Activated CD8-positive, alpha-beta memory T cell treated with anti-CD3 and anti-CD28 coated beads, Interleukin-2, amount 10 ng/mL, durations not matched to agents 7 days and 5 days (primary cell): ENCODE measurements around the gene CASK. TPM values are rescaled to one million over a fixed set of nuclear protein-coding genes. Genes with fewer than 3 reads are reported as not detected.

ENCODE experiments used
- ATAC-seq: fragments of 150-1000 bp; cut with Tn5 transposase; one replicate; pipeline ENCODE4 v1.10.0; 2021; ENCODE audit warnings: moderate library complexity
- CTCF ChIA-PET: fragments of 350-600 bp; sonication (Branson Sonifier 250); formaldehyde crosslinking; loops from one replicate; lab custom pipeline; 2021; ENCODE audit warnings: antibody characterized with exemption; lab: Charles Lee
- DNase-seq: peaks from one replicate; pipeline ENCODE4 v3.0.0-alpha.2; 2020
- H3K27ac Mint-ChIP-seq: one replicate; pipeline ENCODE4 v1.8.0; 2021; ENCODE audit warnings: mild to moderate bottlenecking, mixed read lengths
- H3K27me3 Mint-ChIP-seq: one replicate; pipeline ENCODE4 v1.8.0; 2021; ENCODE audit warnings: mixed read lengths
- H3K36me3 Mint-ChIP-seq: one replicate; pipeline ENCODE4 v1.8.0; 2021; ENCODE audit warnings: mild to moderate bottlenecking, mixed read lengths
- H3K4me1 Mint-ChIP-seq: one replicate; pipeline ENCODE4 v1.8.0; 2021; ENCODE audit warnings: mixed read lengths
- H3K4me3 Mint-ChIP-seq: one replicate; pipeline ENCODE4 v1.8.0; 2021; ENCODE audit warnings: mild to moderate bottlenecking, moderate library complexity, mixed read lengths
- H3K9me3 Mint-ChIP-seq: one replicate; pipeline ENCODE4 v1.8.0; 2022; ENCODE audit warnings: low read depth, mixed read lengths
- total RNA-seq, 2 experiments: library from RNA; stranded (reverse); gene quantifications; one replicate each; pipeline ENCODE4 v1.2.3, GENCODE V29; 2021

Gene CASK
- total RNA-seq, 2 experiments from 2014 or later = 30.2 to 40.0 TPM

DNA sequence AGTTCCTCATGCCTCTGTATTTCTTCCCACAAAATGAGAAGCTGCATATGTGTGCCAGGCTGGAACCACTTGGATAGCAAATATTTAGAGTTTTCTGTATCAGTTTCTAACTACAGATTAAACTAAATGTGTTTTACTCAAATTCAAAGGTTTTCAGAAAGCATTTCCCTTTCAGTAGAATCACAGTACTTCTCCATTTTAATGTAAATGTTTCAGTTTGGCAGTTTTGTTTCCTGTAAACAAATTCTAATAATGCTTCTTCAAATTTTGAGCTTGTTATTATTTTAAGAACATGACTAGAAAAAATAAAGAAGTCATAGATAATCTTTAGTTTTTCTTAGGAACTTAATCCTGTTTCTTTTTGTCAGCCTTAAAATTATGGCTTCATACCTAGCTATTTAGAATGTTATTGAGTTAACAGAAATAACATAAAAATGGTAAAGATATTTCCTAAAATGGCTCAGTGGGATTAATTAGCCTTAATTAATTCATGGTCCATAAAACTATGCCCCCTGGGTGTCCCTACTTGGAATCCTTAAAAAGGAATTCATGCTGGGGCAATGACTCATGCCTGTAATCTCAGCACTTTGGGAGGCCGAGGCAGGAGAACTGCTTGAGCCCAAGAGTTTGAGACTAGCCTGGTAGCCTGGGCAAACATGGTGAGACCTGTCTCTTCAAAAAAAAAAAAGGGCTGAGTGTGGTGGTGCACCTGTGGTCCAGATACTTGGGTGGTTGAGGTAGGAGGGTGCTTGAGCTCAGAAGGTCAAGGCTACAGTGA, 318.4 kb downstream of the CASK start:
- H3K9me3 Mint-ChIP-seq = no peaks in the 10 kb centered on the region
- ATAC-seq (no peak), DNase-seq (no peak)
- peaks cover 11% of the 10 kb centered on the region for H3K36me3 Mint-ChIP-seq
- no peak overlapping the region for H3K4me3 Mint-ChIP-seq
- CTCF ChIA-PET = no interaction called here
- no peak overlapping the region for H3K27ac Mint-ChIP-seq
- no peaks in the 10 kb centered on the region for H3K4me1 Mint-ChIP-seq
- H3K27me3 Mint-ChIP-seq = no peaks in the 10 kb centered on the region

DNA sequence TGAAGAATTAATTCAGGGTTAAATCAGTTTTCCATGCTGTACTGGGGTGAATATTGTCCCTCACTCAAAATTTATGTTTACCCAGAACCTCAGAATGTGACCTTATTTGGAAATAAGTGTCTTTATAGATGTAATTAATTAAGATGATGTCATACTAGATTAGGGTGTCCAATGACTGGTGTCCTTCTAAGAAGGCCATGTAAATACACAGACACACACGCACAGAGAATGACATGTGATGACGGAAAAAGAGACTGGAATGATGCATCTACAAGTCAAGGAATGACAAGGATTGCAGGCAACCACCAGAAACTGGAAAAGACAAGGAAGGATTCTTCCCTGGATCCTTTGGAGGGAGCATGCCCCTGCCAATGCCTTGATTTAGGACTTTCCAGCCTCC, 319.2 kb downstream of the CASK start:
- CTCF ChIA-PET = no interaction called here
- H3K4me1 Mint-ChIP-seq = no peaks in the 10 kb centered on the region
- no peak overlapping the region for H3K27ac Mint-ChIP-seq
- no peak for ATAC-seq
- no peak for DNase-seq
- H3K27me3 Mint-ChIP-seq = no peaks in the 10 kb centered on the region
- H3K9me3 Mint-ChIP-seq = no peaks in the 10 kb centered on the region
- H3K36me3 Mint-ChIP-seq = peaks cover 8% of the 10 kb centered on the region
- no peak overlapping the region for H3K4me3 Mint-ChIP-seq

DNA sequence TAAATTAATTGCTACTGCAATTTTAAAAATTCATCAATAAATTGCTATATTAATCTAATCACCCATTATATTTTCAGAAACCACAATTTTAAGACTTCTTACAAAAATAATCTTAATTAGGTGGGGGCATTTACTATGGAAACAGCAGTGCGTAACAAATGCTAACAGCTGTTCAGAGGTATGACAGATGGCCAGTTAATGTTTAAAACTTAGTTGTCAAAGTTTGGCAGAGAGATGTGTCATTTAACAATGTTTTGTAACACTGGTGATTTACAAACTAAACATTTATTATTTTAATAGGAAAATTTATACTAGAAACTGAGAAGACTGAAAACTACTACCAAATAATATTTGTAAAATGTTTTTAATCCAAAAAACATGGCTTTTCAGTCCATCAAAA, 319.8 kb downstream of the CASK start:
- CTCF ChIA-PET = no interaction called here

DNA sequence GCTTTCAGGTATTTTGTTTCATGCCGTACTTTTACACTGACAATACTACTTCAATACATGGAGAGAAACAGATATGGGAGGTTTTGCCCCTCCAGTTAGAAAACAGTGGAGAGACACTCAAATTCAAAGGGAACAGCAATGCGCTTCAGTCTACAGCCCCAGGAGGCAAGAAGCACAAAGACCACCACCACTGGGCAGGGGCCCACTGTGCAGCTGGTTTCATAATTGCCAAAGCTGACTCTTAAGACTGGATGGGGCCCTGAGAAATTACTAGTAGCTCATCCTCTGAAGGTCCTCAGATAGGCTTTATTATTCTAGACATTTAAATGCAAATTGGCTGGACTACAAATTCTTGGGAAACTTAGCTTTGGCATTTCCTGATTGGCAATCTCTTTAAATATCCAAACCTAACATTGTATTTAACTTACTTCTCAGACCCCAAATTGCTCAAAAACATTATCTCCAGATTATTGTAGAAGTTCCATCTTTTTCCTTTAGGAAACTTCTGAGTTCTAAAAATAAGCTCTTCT, 320.5 kb downstream of the CASK start:
- Mint-ChIP-seq H3K36me3 (peaks cover 5% of the 10 kb centered on the region), H3K27me3 (no peaks in the 10 kb centered on the region), H3K27ac (no peak overlapping the region), H3K9me3 (no peaks in the 10 kb centered on the region), H3K4me1 (no peaks in the 10 kb centered on the region), H3K4me3 (no peak overlapping the region)
- ATAC-seq (no peak), DNase-seq (no peak)
- CTCF ChIA-PET = no interaction called here

More for the DNA sequence above, 319.8 kb downstream of the CASK start:
- Mint-ChIP-seq H3K36me3 (peaks cover 8% of the 10 kb centered on the region), H3K9me3 (no peaks in the 10 kb centered on the region), H3K27me3 (no peaks in the 10 kb centered on the region), H3K27ac (no peak overlapping the region), H3K4me1 (no peaks in the 10 kb centered on the region), H3K4me3 (no peak overlapping the region)
- DNase-seq = no peak
- no peak for ATAC-seq

DNA sequence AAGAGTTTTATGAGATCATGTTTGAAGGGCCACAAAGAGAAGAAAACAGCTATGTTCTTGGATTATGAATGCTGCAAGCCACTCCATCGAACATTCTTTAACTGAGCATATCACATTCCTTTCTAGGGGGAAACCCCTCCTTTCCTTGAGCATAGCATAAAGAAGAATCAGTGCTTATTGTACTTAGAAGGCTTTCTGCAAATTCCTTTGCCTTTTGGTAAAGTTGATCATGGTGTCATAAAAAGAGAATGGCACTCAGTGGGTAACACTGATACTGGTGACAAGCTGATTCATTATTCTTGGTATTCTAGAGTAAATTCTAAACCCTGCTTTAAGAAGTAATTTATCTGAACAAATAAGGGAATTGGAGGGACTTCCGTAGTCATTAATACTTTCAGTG, 323.1 kb downstream of the CASK start:
- H3K4me3 Mint-ChIP-seq = no peak overlapping the region
- CTCF ChIA-PET = no interaction called here
- H3K27ac Mint-ChIP-seq = no peak overlapping the region
- peaks cover 9% of the 10 kb centered on the region for H3K4me1 Mint-ChIP-seq
- peaks cover 5% of the 10 kb centered on the region for H3K36me3 Mint-ChIP-seq
- ATAC-seq (no peak), DNase-seq (no peak)
- H3K27me3 Mint-ChIP-seq = no peaks in the 10 kb centered on the region
- H3K9me3 Mint-ChIP-seq = no peaks in the 10 kb centered on the region

DNA sequence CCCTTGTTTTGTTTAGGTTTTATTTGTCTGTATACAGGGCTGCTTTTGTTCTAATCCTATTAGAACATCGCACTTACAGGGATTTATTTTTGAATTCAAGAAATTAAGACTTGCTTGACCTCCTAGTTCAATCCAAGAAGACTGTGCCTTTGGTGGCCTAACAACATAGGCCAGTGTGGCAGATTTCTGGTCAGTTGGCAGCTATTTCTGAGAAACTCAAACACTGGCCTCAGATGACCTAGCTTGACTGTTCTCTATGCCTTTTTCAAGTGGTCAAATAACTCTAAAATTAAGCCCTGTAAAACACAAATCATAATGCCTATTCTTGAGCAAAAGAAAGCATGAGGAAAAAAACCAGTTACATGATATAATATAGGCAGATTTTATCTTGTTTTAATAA, 323.8 kb downstream of the CASK start:
- Mint-ChIP-seq H3K27me3 (no peaks in the 10 kb centered on the region), H3K36me3 (peaks cover 5% of the 10 kb centered on the region), H3K4me1 (peaks cover 9% of the 10 kb centered on the region), H3K4me3 (no peak overlapping the region), H3K9me3 (no peaks in the 10 kb centered on the region), H3K27ac (no peak overlapping the region)
- no peak for ATAC-seq
- DNase-seq = no peak
- CTCF ChIA-PET = no interaction called here

DNA sequence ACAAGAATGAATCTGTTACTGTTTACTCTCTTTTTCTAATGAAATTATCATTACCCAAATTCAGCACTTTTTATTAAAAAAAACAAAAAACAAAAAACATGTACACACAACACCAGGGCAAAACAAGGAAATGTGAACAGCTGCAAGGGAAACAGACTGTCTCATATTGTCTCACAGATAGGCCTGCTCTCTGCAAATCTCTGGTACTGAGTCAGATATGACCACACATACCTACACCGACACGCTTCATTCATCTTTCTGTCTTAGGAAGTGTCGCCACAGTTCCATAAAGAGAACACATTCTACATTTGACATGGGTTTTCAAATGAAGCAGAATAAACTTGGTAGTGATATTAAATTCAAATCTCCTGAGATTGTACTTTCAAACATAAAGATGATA, 326.8 kb downstream of the CASK start:
- H3K4me1 Mint-ChIP-seq = peaks cover 9% of the 10 kb centered on the region
- peaks cover 3% of the 10 kb centered on the region for H3K36me3 Mint-ChIP-seq
- H3K4me3 Mint-ChIP-seq = no peak overlapping the region
- no peak overlapping the region for H3K27ac Mint-ChIP-seq
- DNase-seq (peak; percentile 40), ATAC-seq (peak; percentile 70)
- no peaks in the 10 kb centered on the region for H3K27me3 Mint-ChIP-seq
- no peaks in the 10 kb centered on the region for H3K9me3 Mint-ChIP-seq
- CTCF ChIA-PET = no interaction called here

DNA sequence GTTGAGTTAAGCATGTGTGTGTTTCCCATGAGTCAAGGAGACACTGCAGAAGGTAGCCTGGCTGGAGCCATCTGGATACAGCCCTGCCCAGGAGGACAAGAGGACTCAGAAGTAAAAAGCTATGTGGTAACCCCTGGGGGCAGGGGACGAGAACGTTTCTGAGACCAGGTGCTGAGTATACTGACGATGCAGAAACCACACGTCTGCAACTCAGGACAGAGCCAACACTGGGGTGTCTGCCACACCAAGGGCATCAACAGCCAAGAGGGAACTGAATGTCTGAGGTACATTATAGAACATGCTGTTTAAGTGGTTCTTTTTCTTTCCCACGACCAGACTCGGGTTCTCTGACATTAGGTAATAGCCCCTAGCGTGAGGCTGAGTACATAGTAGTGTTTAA, 328.7 kb downstream of the CASK start:
- no peaks in the 10 kb centered on the region for H3K9me3 Mint-ChIP-seq
- peaks cover 9% of the 10 kb centered on the region for H3K4me1 Mint-ChIP-seq
- H3K4me3 Mint-ChIP-seq = no peak overlapping the region
- ATAC-seq = no peak
- CTCF ChIA-PET = no interaction called here
- H3K27ac Mint-ChIP-seq = no peak overlapping the region
- no peaks in the 10 kb centered on the region for H3K36me3 Mint-ChIP-seq
- H3K27me3 Mint-ChIP-seq = no peaks in the 10 kb centered on the region
- DNase-seq = no peak

DNA sequence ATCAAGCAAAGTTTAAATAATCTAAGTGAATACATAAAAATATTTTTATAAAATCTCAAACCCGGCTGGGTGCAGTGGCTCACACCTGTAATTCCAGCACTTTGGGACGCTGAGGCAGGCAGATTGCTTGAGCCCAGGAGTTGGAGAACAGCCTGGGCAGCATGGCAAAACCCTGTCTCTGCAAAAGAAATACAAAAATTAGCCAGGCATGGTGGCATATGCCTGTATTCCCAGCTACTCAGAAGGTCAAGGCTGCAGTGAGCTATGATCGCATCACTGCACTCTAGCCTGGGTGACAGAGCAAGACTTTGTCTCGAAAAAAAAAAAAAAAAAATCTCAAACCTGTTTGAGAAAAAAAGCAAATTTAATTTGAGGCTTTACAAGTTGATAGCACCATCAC, 331.4 kb downstream of the CASK start:
- ATAC-seq (no peak), DNase-seq (no peak)
- Mint-ChIP-seq H3K9me3 (no peaks in the 10 kb centered on the region), H3K36me3 (no peaks in the 10 kb centered on the region), H3K4me3 (no peak overlapping the region), H3K27ac (no peak overlapping the region), H3K4me1 (peaks cover 7% of the 10 kb centered on the region), H3K27me3 (no peaks in the 10 kb centered on the region)
- CTCF ChIA-PET = no interaction called here

DNA sequence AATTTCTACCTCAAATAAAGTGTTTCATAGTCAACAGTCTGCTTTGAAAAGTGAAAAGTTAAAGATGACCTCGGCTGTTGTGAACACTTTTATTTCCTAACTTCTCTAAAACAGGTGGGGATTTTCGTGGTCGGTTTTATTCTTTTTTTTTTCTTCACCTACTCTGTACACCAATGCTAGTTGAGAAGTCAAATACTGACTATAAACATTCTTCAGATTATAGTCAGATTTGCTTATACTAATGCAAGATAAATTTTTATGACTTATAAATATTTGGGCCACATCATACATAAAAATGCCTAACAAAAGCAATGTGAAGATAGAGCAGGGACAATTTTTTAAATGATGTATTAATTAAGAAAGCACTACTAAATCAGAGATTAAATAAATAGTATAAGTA, 332.7 kb downstream of the CASK start:
- Mint-ChIP-seq H3K36me3 (no peaks in the 10 kb centered on the region), H3K27ac (no peak overlapping the region), H3K27me3 (no peaks in the 10 kb centered on the region), H3K4me3 (no peak overlapping the region), H3K4me1 (no peaks in the 10 kb centered on the region), H3K9me3 (no peaks in the 10 kb centered on the region)
- no peak for DNase-seq
- ATAC-seq = no peak
- CTCF ChIA-PET = no interaction called here

DNA sequence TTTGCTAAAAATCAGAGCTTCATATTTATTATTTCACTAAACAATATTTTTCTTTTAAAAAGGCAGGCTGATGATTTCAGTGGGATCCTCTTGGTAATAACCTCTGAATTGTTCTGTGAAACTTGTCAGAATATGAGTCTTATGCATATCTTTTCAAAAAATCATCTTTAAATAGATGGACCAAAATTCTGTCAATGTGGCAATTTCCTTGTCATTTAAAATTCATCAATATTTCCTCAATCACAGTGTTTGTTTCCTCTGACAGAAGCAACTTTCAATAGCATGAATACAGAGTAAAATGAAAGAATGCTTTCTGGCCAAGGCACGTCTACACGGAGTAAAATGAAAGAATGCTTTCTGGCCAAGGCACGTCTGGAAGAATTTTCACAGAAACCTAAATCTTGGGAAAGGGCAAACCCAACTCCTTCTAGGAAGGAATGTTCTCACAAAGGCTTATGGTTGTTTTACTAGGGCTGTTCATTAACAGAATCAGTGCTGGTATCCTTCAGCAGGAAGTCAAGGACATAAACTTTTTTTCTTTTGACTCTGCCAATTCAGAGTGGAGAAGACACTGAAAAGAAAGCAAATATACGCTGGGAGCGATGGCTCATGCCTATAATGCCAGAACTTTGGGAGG, 333.6 kb downstream of the CASK start:
- CTCF ChIA-PET = no interaction called here
- Mint-ChIP-seq H3K27ac (no peak overlapping the region), H3K36me3 (no peaks in the 10 kb centered on the region), H3K9me3 (no peaks in the 10 kb centered on the region), H3K4me1 (no peaks in the 10 kb centered on the region), H3K4me3 (no peak overlapping the region), H3K27me3 (no peaks in the 10 kb centered on the region)
- DNase-seq (no peak), ATAC-seq (no peak)

DNA sequence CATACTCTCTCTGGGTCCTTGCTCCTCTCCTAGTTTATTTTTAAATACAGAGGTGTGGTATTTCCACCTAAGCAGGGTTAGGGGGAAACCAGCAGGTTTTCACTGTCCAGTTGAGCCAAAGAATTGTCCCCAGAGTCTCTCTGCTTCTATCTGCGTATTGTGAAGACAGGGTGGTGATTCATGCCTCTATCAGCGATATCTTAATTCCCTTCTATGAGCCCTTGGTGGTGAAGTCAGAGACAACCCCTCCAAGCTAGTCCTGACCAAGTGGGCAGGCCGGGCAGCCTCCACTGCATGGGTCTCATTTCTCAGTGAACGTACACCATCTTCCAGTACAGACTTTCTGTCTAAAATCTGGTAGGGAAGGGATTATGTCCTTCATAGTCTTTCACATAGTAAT, 335.1 kb downstream of the CASK start:
- no peaks in the 10 kb centered on the region for H3K9me3 Mint-ChIP-seq
- H3K27me3 Mint-ChIP-seq = no peaks in the 10 kb centered on the region
- no peaks in the 10 kb centered on the region for H3K4me1 Mint-ChIP-seq
- DNase-seq (no peak), ATAC-seq (no peak)
- no peak overlapping the region for H3K27ac Mint-ChIP-seq
- H3K4me3 Mint-ChIP-seq = no peak overlapping the region
- H3K36me3 Mint-ChIP-seq = no peaks in the 10 kb centered on the region
- CTCF ChIA-PET = no interaction called here

DNA sequence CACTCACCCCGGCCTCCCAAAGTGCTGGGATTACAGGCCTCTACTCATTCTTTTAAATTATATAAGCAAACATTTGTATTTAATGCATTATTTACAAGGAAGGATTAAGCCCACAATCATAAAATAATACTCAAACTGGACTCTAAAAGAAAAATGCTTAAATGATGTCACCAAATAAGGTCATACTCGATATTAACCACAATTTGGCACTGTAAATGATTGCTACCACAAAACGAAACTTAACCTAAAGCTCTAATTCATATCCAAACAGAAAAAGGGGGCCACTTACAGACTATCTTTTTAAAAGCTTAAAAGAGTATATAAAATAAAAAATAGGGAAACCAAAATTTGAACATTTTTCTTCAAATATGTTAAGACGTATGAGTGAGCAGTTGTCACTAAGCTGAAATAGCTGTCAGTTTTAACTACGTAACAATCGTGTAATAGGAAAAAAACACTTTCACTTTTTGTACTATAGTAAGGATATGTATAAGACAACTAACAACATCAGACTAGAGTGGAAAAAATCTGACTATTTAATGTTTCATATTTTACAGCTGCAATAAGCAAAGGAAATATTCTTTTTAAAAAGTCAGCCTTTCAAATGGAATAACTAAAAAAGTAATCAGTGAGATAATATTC, 342.8 kb downstream of the CASK start:
- peak overlapping the region; percentile 32 for H3K27ac Mint-ChIP-seq
- peak overlapping the region; percentile 32 for H3K4me3 Mint-ChIP-seq
- H3K36me3 Mint-ChIP-seq = peaks cover 25% of the 10 kb centered on the region
- peaks cover 7% of the 10 kb centered on the region for H3K4me1 Mint-ChIP-seq
- no peak for DNase-seq
- H3K27me3 Mint-ChIP-seq = no peaks in the 10 kb centered on the region
- CTCF ChIA-PET = no interaction called here
- peak; percentile 64 for ATAC-seq
- H3K9me3 Mint-ChIP-seq = no peaks in the 10 kb centered on the region

DNA sequence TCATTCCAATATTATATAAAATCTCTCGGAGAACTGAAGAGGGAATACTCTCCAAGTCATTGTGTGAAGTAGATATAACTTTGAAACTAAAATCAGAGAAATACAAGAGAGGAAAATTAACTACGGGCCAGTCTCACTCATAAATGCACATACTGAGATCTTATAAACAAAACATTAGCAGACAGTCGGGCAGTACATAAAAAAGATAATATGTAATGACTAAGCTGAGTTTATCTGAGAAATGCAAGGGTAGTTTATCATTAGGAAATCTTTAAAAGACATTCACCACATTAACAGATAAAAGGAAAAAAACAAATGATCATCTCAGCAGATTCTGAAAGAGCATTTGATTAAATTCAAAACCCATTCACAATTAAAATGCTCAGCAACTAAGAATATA, 359.5 kb downstream of the CASK start:
- no peaks in the 10 kb centered on the region for H3K9me3 Mint-ChIP-seq
- H3K4me1 Mint-ChIP-seq = peaks cover 26% of the 10 kb centered on the region
- no peak overlapping the region for H3K4me3 Mint-ChIP-seq
- DNase-seq (no peak), ATAC-seq (no peak)
- peaks cover 20% of the 10 kb centered on the region for H3K36me3 Mint-ChIP-seq
- no peaks in the 10 kb centered on the region for H3K27me3 Mint-ChIP-seq
- no peak overlapping the region for H3K27ac Mint-ChIP-seq
- CTCF ChIA-PET = no interaction called here
